CD4-positive, alpha-beta T cell treated with Interleukin-6 at 100 ng/mL for 8 hours (primary cell): ENCODE results near the gene ANKRD60.

ENCODE experiments used
- DNase-seq: peaks from one replicate; pipeline ENCODE4 v3.0.0-alpha.2; 2020; ENCODE audit warnings: mixed read lengths, low spot score

Gene ANKRD60

GRCh38 chr20:58244517-58245030 is 16.1 kb upstream of the ANKRD60 start:
- no peak for DNase-seq

DNA sequence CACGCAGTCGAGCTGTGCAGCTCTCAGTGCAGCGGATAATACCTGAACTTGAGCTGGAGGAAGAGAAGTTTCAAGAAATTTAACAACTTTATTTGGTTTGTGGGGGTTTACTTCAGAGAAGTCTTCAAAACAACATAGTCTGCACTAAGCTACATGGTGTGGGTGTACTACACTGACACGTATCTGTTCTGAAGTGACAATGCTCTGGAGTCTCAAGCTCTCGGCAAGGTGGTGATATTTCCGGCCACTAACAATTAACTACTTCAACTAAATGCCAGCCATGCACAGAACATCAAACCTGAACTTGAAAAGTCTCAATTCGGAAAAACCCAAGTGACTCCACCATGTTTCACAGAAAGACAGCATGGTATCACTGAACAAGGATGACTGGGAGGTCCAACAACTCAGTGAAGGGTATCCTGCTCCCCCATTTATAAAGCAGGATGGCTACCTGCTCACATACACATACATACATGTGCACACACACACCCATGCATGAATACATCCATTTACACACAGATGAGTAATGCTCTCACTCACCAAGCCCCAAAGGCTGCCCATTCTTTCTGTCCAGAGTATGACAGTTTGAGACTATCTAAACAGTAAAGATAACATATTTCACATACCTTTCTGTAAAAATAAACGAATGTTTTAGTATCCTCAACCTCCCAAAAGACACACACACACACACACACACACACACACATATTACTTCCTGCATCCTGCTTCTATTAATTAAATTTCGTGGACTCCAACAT is 15.4 kb upstream of the ANKRD60 start:
- no peak for DNase-seq

DNA sequence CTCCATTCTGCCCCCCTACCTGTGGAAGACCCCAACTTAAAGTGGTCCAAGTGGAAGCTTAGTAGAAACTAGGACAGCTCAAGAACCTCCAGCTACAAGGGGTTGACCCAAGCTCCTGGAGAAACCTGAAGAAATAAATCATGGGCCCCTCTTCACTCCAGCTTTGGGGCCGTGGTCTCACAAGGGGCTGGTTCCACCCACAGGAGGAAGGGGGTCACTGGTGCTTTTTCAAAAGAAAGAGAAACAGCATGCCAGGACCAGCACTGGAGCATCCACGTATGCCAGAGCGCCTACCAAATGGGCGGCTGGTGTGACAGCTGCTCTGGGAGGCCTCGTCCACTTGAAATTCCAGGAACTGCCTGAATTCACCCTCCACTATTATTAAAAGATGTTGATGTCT is 14.4 kb upstream of the ANKRD60 start:
- DNase-seq, result no peak

GRCh38 chr20:58241766-58242465 is 13.5 kb upstream of the ANKRD60 start:
- no peak for DNase-seq

DNA sequence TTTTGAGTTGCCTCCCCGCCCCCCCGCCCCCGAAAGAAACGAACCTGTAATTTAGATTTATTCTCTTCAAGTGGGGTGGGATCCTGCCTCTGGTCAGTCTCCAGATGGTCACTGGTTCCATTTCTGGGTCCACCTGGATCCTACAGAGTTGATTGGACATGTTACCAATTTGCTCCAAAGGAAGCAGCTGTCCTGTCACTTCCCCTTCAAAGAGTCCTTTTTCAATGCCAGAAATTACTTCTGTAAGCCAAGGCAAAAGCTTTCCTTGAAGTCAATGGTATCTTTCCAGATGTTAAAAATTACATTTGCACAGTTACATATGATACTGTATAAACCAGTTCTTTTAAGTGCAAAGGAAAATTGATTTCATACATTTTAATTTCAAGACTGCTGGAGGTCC is 12.0 kb upstream of the ANKRD60 start:
- no peak for DNase-seq

- no peak for DNase-seq
These were observed 10.8 kb upstream of the ANKRD60 start for GRCh38 chr20:58239216-58239615.

- no peak for DNase-seq
These were observed 10.0 kb upstream of the ANKRD60 start for GRCh38 chr20:58238490-58238889.

- DNase-seq, result no peak
These were observed 9.1 kb upstream of the ANKRD60 start for GRCh38 chr20:58237318-58238132.

- peak; percentile 74 for DNase-seq
These were observed 8.3 kb upstream of the ANKRD60 start for GRCh38 chr20:58236612-58237317.

GRCh38 chr20:58235010-58235409 is 6.6 kb upstream of the ANKRD60 start:
- no peak for DNase-seq

GRCh38 chr20:58233881-58234528 is 5.6 kb upstream of the ANKRD60 start:
- DNase-seq, result no peak

DNA sequence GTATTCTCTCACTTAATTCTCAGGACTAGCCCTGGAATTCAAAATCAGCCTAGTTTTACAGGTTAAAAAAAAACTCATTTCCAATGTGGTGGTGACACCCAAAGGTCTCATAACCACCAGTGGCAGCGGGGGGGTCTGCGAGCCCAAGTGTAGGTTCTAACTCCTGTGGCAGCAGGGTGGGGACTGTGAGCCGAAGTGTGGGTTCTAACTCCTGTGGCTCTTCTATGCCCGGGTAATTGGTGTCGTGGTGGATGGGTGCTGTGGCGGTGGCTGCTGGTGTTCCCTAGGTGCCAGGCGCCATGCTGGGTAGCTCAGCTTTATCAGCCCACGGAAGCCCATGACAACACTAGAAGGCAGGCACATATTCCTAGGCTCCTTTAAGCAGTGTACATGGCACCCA is 4.9 kb upstream of the ANKRD60 start:
- DNase-seq, result no peak

DNA sequence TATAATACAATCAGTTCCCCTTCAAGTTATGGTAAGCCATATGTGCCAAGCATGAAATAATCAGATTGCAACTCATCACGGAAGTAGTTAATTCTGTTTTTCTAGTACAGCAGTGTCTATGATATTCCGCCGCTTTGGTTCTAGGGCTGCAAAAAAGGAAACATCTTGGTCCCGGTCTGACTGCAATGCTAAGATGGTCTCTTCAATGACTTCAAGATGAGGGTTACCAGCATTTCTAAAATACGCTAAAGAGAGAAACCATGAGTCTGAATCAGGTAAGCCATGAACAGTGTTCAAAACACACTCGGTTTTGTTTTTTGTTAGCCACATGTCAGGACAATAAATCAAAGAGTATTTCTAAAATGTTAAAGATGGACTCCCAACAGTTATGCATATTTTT is 3.2 kb upstream of the ANKRD60 start:
- DNase-seq, result no peak

DNA sequence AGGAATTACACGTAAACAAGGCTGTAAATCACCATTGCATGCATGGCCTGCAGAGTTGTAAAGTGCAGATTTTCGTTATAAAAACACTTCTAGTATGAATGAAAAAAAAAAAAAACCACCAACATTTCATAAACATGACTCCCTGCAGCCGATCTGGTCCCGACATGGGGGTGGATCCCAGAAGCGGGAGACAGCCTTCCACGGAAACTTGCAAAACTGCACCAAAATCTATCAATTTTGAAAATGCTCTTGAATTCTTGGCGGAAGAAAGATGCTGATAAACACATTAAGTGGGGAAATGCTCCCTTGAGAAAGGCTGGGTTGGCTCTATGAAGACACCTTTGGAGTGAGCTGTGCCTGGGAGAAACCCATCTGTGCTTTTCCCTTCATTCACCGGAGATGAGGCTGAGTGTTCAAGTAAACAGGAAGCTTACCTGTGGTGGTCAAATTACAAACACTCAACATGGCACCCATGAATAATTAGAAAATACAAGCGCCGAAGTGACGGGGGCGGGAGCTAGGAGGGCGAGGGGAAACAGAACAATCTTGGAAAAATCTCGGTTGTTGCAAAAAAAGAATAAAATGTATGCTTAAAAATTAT is 845 bp upstream of the ANKRD60 start:
- DNase-seq, result no peak

- DNase-seq, result no peak
These were observed 360 bp downstream of the ANKRD60 start for GRCh38 chr20:58228103-58228483.

DNA sequence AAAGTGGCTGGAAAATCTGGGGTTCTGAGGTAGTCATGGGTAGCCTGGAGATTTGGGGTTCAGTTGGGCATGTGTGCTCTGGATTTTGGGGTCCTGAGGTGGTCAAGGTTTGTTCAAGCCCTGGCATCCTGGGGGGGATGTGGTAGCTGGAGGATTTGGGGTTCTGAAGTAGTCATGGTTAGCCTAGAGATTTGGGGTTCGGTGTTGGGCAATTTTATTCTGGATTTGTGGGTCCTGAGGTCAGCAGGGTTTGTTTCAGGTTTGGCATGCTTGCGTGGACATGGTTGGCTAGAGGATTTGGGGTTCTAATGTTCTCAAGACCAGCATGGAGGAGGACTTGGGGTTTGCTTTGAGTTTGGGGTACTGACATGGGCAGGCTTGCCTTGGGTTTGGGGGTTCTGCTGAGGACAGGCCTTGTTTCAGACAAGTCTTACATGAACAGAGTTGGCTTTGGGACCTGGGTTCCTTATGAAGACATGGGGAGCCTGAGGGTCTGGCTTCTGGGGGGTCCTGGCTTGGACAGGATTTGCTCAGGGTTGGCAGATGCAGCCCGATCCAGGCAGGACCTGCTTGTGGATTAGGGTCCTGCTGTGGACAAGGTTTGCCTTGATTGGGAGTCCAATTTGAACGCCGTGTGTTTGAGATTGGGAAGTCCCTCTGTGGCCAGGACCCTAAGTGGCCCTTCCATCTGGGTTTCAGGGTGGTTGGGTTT is 906 bp downstream of the ANKRD60 start:
- DNase-seq, result no peak

- DNase-seq, result no peak
These were observed 2.8 kb downstream of the ANKRD60 start for GRCh38 chr20:58225452-58226200.

GRCh38 chr20:58224974-58225373 is 3.5 kb downstream of the ANKRD60 start:
- no peak for DNase-seq

DNA sequence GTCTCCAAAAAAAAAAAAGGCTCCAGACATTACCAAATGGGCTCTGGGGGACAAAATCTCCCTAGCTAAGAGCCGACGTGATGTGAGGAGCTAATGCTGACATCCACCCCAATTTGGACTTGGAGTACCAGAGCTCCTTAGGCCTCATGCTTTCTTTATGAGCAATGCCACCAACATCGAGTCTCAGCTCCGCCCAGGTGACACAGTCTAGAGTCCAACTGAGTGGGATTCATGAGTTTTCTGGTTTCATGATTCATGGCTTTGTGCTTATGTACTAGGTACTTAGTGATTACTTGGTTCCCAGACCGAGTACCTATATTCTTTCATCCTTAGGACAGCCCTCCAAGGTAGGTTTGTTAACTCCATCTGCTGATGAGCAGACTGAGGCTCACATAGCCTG is 4.4 kb downstream of the ANKRD60 start:
- no peak for DNase-seq
